Astrocyte of the spinal cord (primary cell): ENCODE data around the gene PATE1.

Source experiments
- DNase-seq: peaks from one replicate; pipeline ENCODE4 v3.0.0; 2011; ENCODE audit warnings: low read depth, low spot score
- H3K4me3 ChIP-seq: 2 replicates; pipeline ENCODE4 v1.5.1; 2011; ENCODE audit warnings: low read depth, mild to moderate bottlenecking, low read length, moderate library complexity
- in situ Hi-C: cut with HindIII; loops from 2 replicates; pipeline ENCODE4 v1.10.0; 2017; ENCODE audit warnings: low sequenced_read_pairs
- TF ChIP-seq, protein P1 (sequence below): IDR thresholded peaks from 2 replicates; pipeline ENCODE4 v1.5.1; 2012; ENCODE audit warnings: low read depth, mild to moderate bottlenecking, low read length, inconsistent platforms

PATE1 gene

GRCh38 chr11:125784678-125785077, 38.6 kb downstream of the PATE1 start:
- TF ChIP-seq, protein P1, sequence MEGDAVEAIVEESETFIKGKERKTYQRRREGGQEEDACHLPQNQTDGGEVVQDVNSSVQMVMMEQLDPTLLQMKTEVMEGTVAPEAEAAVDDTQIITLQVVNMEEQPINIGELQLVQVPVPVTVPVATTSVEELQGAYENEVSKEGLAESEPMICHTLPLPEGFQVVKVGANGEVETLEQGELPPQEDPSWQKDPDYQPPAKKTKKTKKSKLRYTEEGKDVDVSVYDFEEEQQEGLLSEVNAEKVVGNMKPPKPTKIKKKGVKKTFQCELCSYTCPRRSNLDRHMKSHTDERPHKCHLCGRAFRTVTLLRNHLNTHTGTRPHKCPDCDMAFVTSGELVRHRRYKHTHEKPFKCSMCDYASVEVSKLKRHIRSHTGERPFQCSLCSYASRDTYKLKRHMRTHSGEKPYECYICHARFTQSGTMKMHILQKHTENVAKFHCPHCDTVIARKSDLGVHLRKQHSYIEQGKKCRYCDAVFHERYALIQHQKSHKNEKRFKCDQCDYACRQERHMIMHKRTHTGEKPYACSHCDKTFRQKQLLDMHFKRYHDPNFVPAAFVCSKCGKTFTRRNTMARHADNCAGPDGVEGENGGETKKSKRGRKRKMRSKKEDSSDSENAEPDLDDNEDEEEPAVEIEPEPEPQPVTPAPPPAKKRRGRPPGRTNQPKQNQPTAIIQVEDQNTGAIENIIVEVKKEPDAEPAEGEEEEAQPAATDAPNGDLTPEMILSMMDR, result no peak
- in situ Hi-C loops, result no loop called here
- DNase-seq, result no peak
- no peak overlapping the region for H3K4me3 ChIP-seq

GRCh38 chr11:125787827-125788226, 41.7 kb downstream of the PATE1 start, which contains the start of gene PATE3:
TSS of gene PATE3 (plus strand) at chr11:125788127. CDS start at chr11:125788152, 25 bp downstream.
- in situ Hi-C loops, result no loop called here
- no peak for DNase-seq
- H3K4me3 ChIP-seq, result no peak within 1 kb of the TSS
- TF ChIP-seq, protein P1, result no peak

- TF ChIP-seq, protein P1, result no peak
- H3K4me3 ChIP-seq, result no peak overlapping the region
- in situ Hi-C loops, result no loop called here
- DNase-seq, result no peak
Measured at GRCh38 chr11:125790825-125791224, 44.7 kb downstream of the PATE1 start.

DNA sequence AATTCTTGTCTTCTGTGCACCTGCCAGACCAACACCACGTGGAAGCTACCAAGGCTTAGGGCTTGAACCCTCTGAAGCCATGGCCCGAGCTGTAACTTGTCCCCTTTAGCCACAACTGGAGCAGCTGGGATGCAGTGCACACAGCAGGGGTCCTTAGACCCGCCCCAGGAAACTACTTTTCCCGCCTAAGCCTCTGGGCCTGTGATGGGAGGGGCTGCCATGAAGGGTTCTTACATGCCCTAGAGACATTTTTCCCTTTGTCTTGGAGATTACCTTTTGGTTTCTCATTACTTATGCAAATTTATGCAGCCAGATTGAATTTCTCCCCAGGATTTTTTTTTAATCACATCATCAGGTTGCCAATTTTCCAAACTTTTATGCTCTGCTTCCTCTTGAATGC, 51.6 kb downstream of the PATE1 start:
- in situ Hi-C loops, result no loop called here
- DNase-seq, result no peak
- H3K4me3 ChIP-seq, result no peak overlapping the region
- TF ChIP-seq, protein P1, result no peak
